Retinal pigment epithelial cell (primary cell): ENCODE measurements around the gene MLX.
A peak's percentile ranks its signal among the peaks of the same experiment; 100 is the strongest.

Experiments used
- DNase-seq: peaks from one replicate; pipeline ENCODE4 v3.0.0-alpha.2; 2010; ENCODE audit warnings: low read depth
- H3K4me3 ChIP-seq: 2 replicates; pipeline ENCODE4 v1.5.1; 2011; ENCODE audit warnings: mild to moderate bottlenecking, low read length, control low read depth, moderate library complexity
- CTCF ChIP-seq: conservative IDR thresholded peaks from 2 replicates; pipeline ENCODE4 v1.5.1; 2011; ENCODE audit warnings: low read depth, low read length, control low read depth, inconsistent platforms

Gene MLX

GRCh38 chr17:42566883-42567573 lies at the start of gene MLX:
Gene MLX (plus strand): TSS chr17:42567100. CDS start chr17:42567125, 25 bp downstream.
- no peak for TF ChIP-seq CTCF
- peak within 1 kb of the TSS; percentile 83 for H3K4me3 ChIP-seq
- no peak for DNase-seq

DNA sequence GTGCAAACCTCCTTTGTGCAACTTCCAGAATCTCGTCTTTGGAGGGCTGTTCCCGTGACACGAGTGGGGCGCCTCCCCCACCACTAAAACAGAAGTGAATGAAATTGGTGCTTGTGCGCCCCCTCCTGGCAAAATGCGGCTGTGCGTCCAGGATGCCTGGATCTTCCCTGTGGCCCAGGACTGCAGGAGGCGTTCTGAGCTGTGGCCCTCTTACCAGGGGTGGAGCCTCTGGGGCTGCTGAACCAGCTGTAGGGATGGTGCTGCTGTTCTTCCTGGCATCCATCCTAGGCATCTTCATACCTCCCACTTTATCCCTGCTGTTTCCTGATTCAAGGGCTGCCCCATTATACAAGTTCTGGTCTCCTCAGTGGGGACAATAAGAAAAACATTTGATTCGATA lies 49.4 kb upstream of the MLX start:
- no peak overlapping the region for H3K4me3 ChIP-seq
- no peak for DNase-seq
- TF ChIP-seq CTCF, result peak; percentile 89

- DNase-seq, result peak; percentile 76
- TF ChIP-seq CTCF, result no peak
- no peak overlapping the region for H3K4me3 ChIP-seq
Observed at GRCh38 chr17:42518046-42518754, 48.7 kb upstream of the MLX start.

- no peak overlapping the region for H3K4me3 ChIP-seq
- TF ChIP-seq CTCF, result no peak
- DNase-seq, result no peak
Observed at GRCh38 chr17:42518755-42519545, 48.0 kb upstream of the MLX start.

GRCh38 chr17:42519546-42520491 lies 47.1 kb upstream of the MLX start:
- DNase-seq, result peak; percentile 96
- H3K4me3 ChIP-seq, result no peak overlapping the region
- TF ChIP-seq CTCF, result no peak

GRCh38 chr17:42520540-42520951 lies 46.4 kb upstream of the MLX start:
- TF ChIP-seq CTCF, result peak; percentile 32
- DNase-seq, result no peak
- no peak overlapping the region for H3K4me3 ChIP-seq
